Measurements from ENCODE around the gene LGALS9C. TPM values are rescaled to one million over a fixed set of nuclear protein-coding genes. Genes with fewer than 3 reads are reported as not detected.
"Not testable (repeated sequence)": the region's sequence is repeated elsewhere in the genome, so short reads cannot be mapped to it uniquely, and the experiment has no call there.

Gene LGALS9C
- total RNA-seq, 1 donor, result not detected

- not testable (repeated sequence) for H3K4me3 ChIP-seq (ENCODE audit: insufficient read depth, low read length); DNase-seq (ENCODE audit: insufficient read length, low spot score, missing footprints); H3K4me2 ChIP-seq (ENCODE audit: insufficient read depth, low read length); H4K20me1 ChIP-seq (ENCODE audit: insufficient read depth, low read length); H3K27ac ChIP-seq (ENCODE audit: low read depth, low read length); H3K9me3 ChIP-seq (ENCODE audit: low read depth, low read length); H3K4me1 ChIP-seq (ENCODE audit: insufficient read depth, low read length); H3K79me2 ChIP-seq (ENCODE audit: insufficient read depth, low read length); H3K36me3 ChIP-seq (ENCODE audit: insufficient read depth, low read length); H2AFZ ChIP-seq (ENCODE audit: low read length); H3K27me3 ChIP-seq (ENCODE audit: insufficient read depth, low read length)
These were observed 26.6 kb downstream of the LGALS9C start for GRCh38 chr17:18503221-18503620.

GRCh38 chr17:18507729-18508128 is 31.1 kb downstream of the LGALS9C start:
- not testable (repeated sequence) for H3K4me1 ChIP-seq (ENCODE audit: insufficient read depth, low read length); H3K27me3 ChIP-seq (ENCODE audit: insufficient read depth, low read length); DNase-seq (ENCODE audit: insufficient read length, low spot score, missing footprints); H3K9me3 ChIP-seq (ENCODE audit: low read depth, low read length); H3K36me3 ChIP-seq (ENCODE audit: insufficient read depth, low read length); H3K4me3 ChIP-seq (ENCODE audit: insufficient read depth, low read length); H2AFZ ChIP-seq (ENCODE audit: low read length); H4K20me1 ChIP-seq (ENCODE audit: insufficient read depth, low read length); H3K79me2 ChIP-seq (ENCODE audit: insufficient read depth, low read length); H3K27ac ChIP-seq (ENCODE audit: low read depth, low read length); H3K4me2 ChIP-seq (ENCODE audit: insufficient read depth, low read length)

- H3K79me2 ChIP-seq (ENCODE audit: insufficient read depth, low read length); H3K36me3 ChIP-seq (ENCODE audit: insufficient read depth, low read length); H3K4me2 ChIP-seq (ENCODE audit: insufficient read depth, low read length); H2AFZ ChIP-seq (ENCODE audit: low read length); H4K20me1 ChIP-seq (ENCODE audit: insufficient read depth, low read length); H3K4me1 ChIP-seq (ENCODE audit: insufficient read depth, low read length); H3K27me3 ChIP-seq (ENCODE audit: insufficient read depth, low read length); H3K27ac ChIP-seq (ENCODE audit: low read depth, low read length); DNase-seq (ENCODE audit: insufficient read length, low spot score, missing footprints); H3K4me3 ChIP-seq (ENCODE audit: insufficient read depth, low read length); H3K9me3 ChIP-seq (ENCODE audit: low read depth, low read length): not testable (repeated sequence)
These were observed 32.1 kb downstream of the LGALS9C start for GRCh38 chr17:18508667-18509066.

- H3K36me3 ChIP-seq (ENCODE audit: insufficient read depth, low read length); H3K4me2 ChIP-seq (ENCODE audit: insufficient read depth, low read length); DNase-seq (ENCODE audit: insufficient read length, low spot score, missing footprints); H3K27ac ChIP-seq (ENCODE audit: low read depth, low read length); H4K20me1 ChIP-seq (ENCODE audit: insufficient read depth, low read length); H3K79me2 ChIP-seq (ENCODE audit: insufficient read depth, low read length); H3K9me3 ChIP-seq (ENCODE audit: low read depth, low read length); H3K4me1 ChIP-seq (ENCODE audit: insufficient read depth, low read length); H2AFZ ChIP-seq (ENCODE audit: low read length); H3K27me3 ChIP-seq (ENCODE audit: insufficient read depth, low read length); H3K4me3 ChIP-seq (ENCODE audit: insufficient read depth, low read length): not testable (repeated sequence)
These were observed 44.5 kb downstream of the LGALS9C start for GRCh38 chr17:18521100-18521499.

- not testable (repeated sequence) for H4K20me1 ChIP-seq (ENCODE audit: insufficient read depth, low read length); H3K27ac ChIP-seq (ENCODE audit: low read depth, low read length); DNase-seq (ENCODE audit: insufficient read length, low spot score, missing footprints); H3K27me3 ChIP-seq (ENCODE audit: insufficient read depth, low read length); H3K9me3 ChIP-seq (ENCODE audit: low read depth, low read length); H2AFZ ChIP-seq (ENCODE audit: low read length); H3K79me2 ChIP-seq (ENCODE audit: insufficient read depth, low read length); H3K36me3 ChIP-seq (ENCODE audit: insufficient read depth, low read length); H3K4me2 ChIP-seq (ENCODE audit: insufficient read depth, low read length); H3K4me1 ChIP-seq (ENCODE audit: insufficient read depth, low read length); H3K4me3 ChIP-seq (ENCODE audit: insufficient read depth, low read length)
These were observed 48.4 kb downstream of the LGALS9C start for GRCh38 chr17:18525015-18525414.

- H3K27me3 ChIP-seq (ENCODE audit: insufficient read depth, low read length); H3K9me3 ChIP-seq (ENCODE audit: low read depth, low read length); DNase-seq (ENCODE audit: insufficient read length, low spot score, missing footprints); H3K4me3 ChIP-seq (ENCODE audit: insufficient read depth, low read length); H3K27ac ChIP-seq (ENCODE audit: low read depth, low read length); H3K4me2 ChIP-seq (ENCODE audit: insufficient read depth, low read length); H3K79me2 ChIP-seq (ENCODE audit: insufficient read depth, low read length); H3K36me3 ChIP-seq (ENCODE audit: insufficient read depth, low read length); H2AFZ ChIP-seq (ENCODE audit: low read length); H3K4me1 ChIP-seq (ENCODE audit: insufficient read depth, low read length); H4K20me1 ChIP-seq (ENCODE audit: insufficient read depth, low read length): not testable (repeated sequence)
These were observed 49.7 kb downstream of the LGALS9C start for GRCh38 chr17:18526168-18526800.

GRCh38 chr17:18527354-18527753 is 50.8 kb downstream of the LGALS9C start:
- H3K79me2 ChIP-seq (ENCODE audit: insufficient read depth, low read length); H2AFZ ChIP-seq (ENCODE audit: low read length); H4K20me1 ChIP-seq (ENCODE audit: insufficient read depth, low read length); H3K9me3 ChIP-seq (ENCODE audit: low read depth, low read length); H3K4me3 ChIP-seq (ENCODE audit: insufficient read depth, low read length); H3K4me1 ChIP-seq (ENCODE audit: insufficient read depth, low read length); H3K4me2 ChIP-seq (ENCODE audit: insufficient read depth, low read length); H3K27me3 ChIP-seq (ENCODE audit: insufficient read depth, low read length); DNase-seq (ENCODE audit: insufficient read length, low spot score, missing footprints); H3K27ac ChIP-seq (ENCODE audit: low read depth, low read length); H3K36me3 ChIP-seq (ENCODE audit: insufficient read depth, low read length): not testable (repeated sequence)

- not testable (repeated sequence) for H3K79me2 ChIP-seq (ENCODE audit: insufficient read depth, low read length); H3K27me3 ChIP-seq (ENCODE audit: insufficient read depth, low read length); H3K9me3 ChIP-seq (ENCODE audit: low read depth, low read length); H2AFZ ChIP-seq (ENCODE audit: low read length); H3K4me3 ChIP-seq (ENCODE audit: insufficient read depth, low read length); H3K4me1 ChIP-seq (ENCODE audit: insufficient read depth, low read length); H3K27ac ChIP-seq (ENCODE audit: low read depth, low read length); H4K20me1 ChIP-seq (ENCODE audit: insufficient read depth, low read length); H3K4me2 ChIP-seq (ENCODE audit: insufficient read depth, low read length); DNase-seq (ENCODE audit: insufficient read length, low spot score, missing footprints); H3K36me3 ChIP-seq (ENCODE audit: insufficient read depth, low read length)
These were observed 51.8 kb downstream of the LGALS9C start for GRCh38 chr17:18528435-18528834.

- not testable (repeated sequence) for H2AFZ ChIP-seq (ENCODE audit: low read length); H3K27ac ChIP-seq (ENCODE audit: low read depth, low read length); H3K4me2 ChIP-seq (ENCODE audit: insufficient read depth, low read length); H3K9me3 ChIP-seq (ENCODE audit: low read depth, low read length); H3K4me3 ChIP-seq (ENCODE audit: insufficient read depth, low read length); H3K36me3 ChIP-seq (ENCODE audit: insufficient read depth, low read length); H3K4me1 ChIP-seq (ENCODE audit: insufficient read depth, low read length); DNase-seq (ENCODE audit: insufficient read length, low spot score, missing footprints); H3K79me2 ChIP-seq (ENCODE audit: insufficient read depth, low read length); H4K20me1 ChIP-seq (ENCODE audit: insufficient read depth, low read length); H3K27me3 ChIP-seq (ENCODE audit: insufficient read depth, low read length)
These were observed 52.4 kb downstream of the LGALS9C start for GRCh38 chr17:18528899-18529500.

Data from osteoblast (primary cell).